Endothelial cell of umbilical vein (primary cell): ENCODE results near the gene POSTN. TPM values are rescaled to one million over a fixed set of nuclear protein-coding genes. Genes with fewer than 3 reads are reported as not detected.
A peak's percentile ranks its signal among the peaks of the same experiment; 100 is the strongest.

Source experiments
- BruUV-seq: library from RNA; stranded (reverse); fragments of 400-500 nt; replicated peaks from 2 replicates; lab custom pipeline; 2021; lab: Mats Ljungman, UMichigan
- CTCF ChIA-PET: fragments of 300-600, 350-600 bp; sonication (Branson Sonifier 250); formaldehyde crosslinking; loops from one replicate; lab custom pipeline; 2021; ENCODE audit warnings: antibody characterized with exemption, inconsistent platforms; lab: Charles Lee
- POLR2A ChIA-PET: fragments of 300-600, 350-600 bp; sonication (Branson Sonifier 250); formaldehyde crosslinking; loops from one replicate; lab custom pipeline; 2021; ENCODE audit warnings: antibody characterized with exemption, inconsistent platforms; lab: Charles Lee
- DNase-seq: peaks from one replicate; pipeline ENCODE4 v3.0.0-alpha.2; 2011; ENCODE audit warnings: low read depth, low spot score
- FAIRE-seq: peaks from 2 replicates; lab custom pipeline; 2011; peaks lifted over from hg19 to GRCh38; lab: Jason Lieb, UNC
- H2AFZ ChIP-seq: 2 replicates; pipeline ENCODE4 v1.6.0; 2012; ENCODE audit warnings: low read depth, low read length, control low read depth, inconsistent platforms
- H3K27ac ChIP-seq: 2 replicates; pipeline ENCODE4 v1.5.1; 2011; ENCODE audit warnings: low read depth, mild to moderate bottlenecking, control low read depth, low read length, moderate library complexity; ENCODE audit not compliant: insufficient read depth
- H3K27me3 ChIP-seq, 2 experiments: 2 replicates each; pipeline versions ENCODE4 v1.6.0 to v1.6.1; 2011; ENCODE audit warnings: low read length in 2 of 2, mixed read lengths in 1 of 2; ENCODE audit not compliant: control insufficient read depth in 2 of 2, insufficient read depth in 2 of 2
- H3K36me3 ChIP-seq, 2 experiments: 2 replicates in 1 of 2; 3 replicates in 1 of 2; pipeline ENCODE4 v1.5.1; 2011; ENCODE audit warnings: low read length in 2 of 2, mild to moderate bottlenecking in 1 of 2, moderate library complexity in 1 of 2; ENCODE audit not compliant: control insufficient read depth in 2 of 2, insufficient read depth in 2 of 2; ENCODE audit errors: extremely low read depth in 1 of 2
- H3K4me1 ChIP-seq: 3 replicates; pipeline ENCODE4 v1.5.1; 2011; ENCODE audit warnings: mild to moderate bottlenecking, low read length; ENCODE audit not compliant: control insufficient read depth, insufficient read depth; ENCODE audit errors: extremely low read depth
- H3K4me2 ChIP-seq: 2 replicates; pipeline ENCODE4 v1.6.1; 2011; ENCODE audit warnings: low read length, control low read depth, mixed read lengths; ENCODE audit not compliant: insufficient read depth
- H3K4me3 ChIP-seq, 3 experiments: fragments of 200-600 bp in 1 of 3; sonication (generic), shearing (Covaris generic) in 1 of 3; replicated peaks in 1 of 3; 2 replicates each; pipeline ENCODE4 v1.5.1; 2011 to 2016; ENCODE audit warnings: control low read depth in 3 of 3, low read length in 3 of 3, mild to moderate bottlenecking in 2 of 3, inconsistent platforms in 1 of 3, low read depth in 1 of 3, moderate library complexity in 1 of 3; ENCODE audit not compliant: insufficient read depth in 1 of 3
- H3K79me2 ChIP-seq: 2 replicates; pipeline ENCODE4 v1.6.0; 2012; ENCODE audit warnings: low read length, inconsistent platforms; ENCODE audit not compliant: control insufficient read depth, insufficient read depth
- H3K9ac ChIP-seq: replicated peaks from 2 replicates; pipeline ENCODE3; 2011; ENCODE audit warnings: low read length, control low read depth; ENCODE audit not compliant: insufficient read depth; ENCODE audit errors: extremely low read depth
- H3K9me1 ChIP-seq: replicated peaks from 3 replicates; pipeline ENCODE4 v1.6.0; 2011; ENCODE audit warnings: mild to moderate bottlenecking, low read length; ENCODE audit not compliant: control insufficient read depth, insufficient read depth; ENCODE audit errors: extremely low read depth
- H3K9me3 ChIP-seq: replicated peaks from 2 replicates; pipeline ENCODE4 v1.5.1; 2012; ENCODE audit warnings: low read length, inconsistent platforms; ENCODE audit not compliant: control insufficient read depth, insufficient read depth
- H4K20me1 ChIP-seq: replicated peaks from 2 replicates; pipeline ENCODE3; 2011; ENCODE audit warnings: mild to moderate bottlenecking, low read length; ENCODE audit not compliant: control insufficient read depth, insufficient read depth; ENCODE audit errors: extremely low read depth
- CTCF ChIP-seq, 2 donors: IDR thresholded peaks; 1 replicate in 1 of 2; 2 replicates in 1 of 2; pipeline ENCODE4 v1.5.1; 2011; ENCODE audit warnings: low read length in 2 of 2, mild to moderate bottlenecking in 2 of 2, moderate library complexity in 2 of 2, control low read depth in 1 of 2, inconsistent platforms in 1 of 2, low read depth in 1 of 2; ENCODE audit not compliant: insufficient read depth in 1 of 2; ENCODE audit errors: extremely low read depth in 1 of 2
- EZH2 ChIP-seq: IDR thresholded peaks from 2 replicates; pipeline ENCODE4 v1.6.1; 2012; ENCODE audit warnings: borderline replicate concordance, low read depth, mild to moderate bottlenecking, moderate library complexity, low read length, inconsistent platforms; ENCODE audit not compliant: severe bottlenecking
- FOS ChIP-seq: IDR thresholded peaks from 2 replicates; pipeline ENCODE4 v1.6.1; 2011; ENCODE audit warnings: mild to moderate bottlenecking, low read length, moderate library complexity, borderline replicate concordance; ENCODE audit not compliant: insufficient read depth
- GATA2 ChIP-seq: IDR thresholded peaks from 2 replicates; pipeline ENCODE4 v1.7.0; 2011; ENCODE audit warnings: low read depth, mild to moderate bottlenecking, moderate library complexity, mixed read lengths, low read length; ENCODE audit not compliant: insufficient read length, insufficient read depth
- JUN ChIP-seq: IDR thresholded peaks from 2 replicates; pipeline ENCODE4 v1.6.1; 2011; ENCODE audit warnings: borderline replicate concordance, low read depth; ENCODE audit not compliant: insufficient read length, insufficient read depth
- MAX ChIP-seq: IDR thresholded peaks from 2 replicates; pipeline ENCODE4 v1.6.1; 2011; ENCODE audit not compliant: insufficient read depth, insufficient read length
- MYC ChIP-seq: IDR thresholded peaks from one replicate; pipeline ENCODE4 v1.6.1; 2011; ENCODE audit warnings: mild to moderate bottlenecking, low read depth, low read length
- POLR2A ChIP-seq: IDR thresholded peaks from 2 replicates; pipeline ENCODE4 v1.6.1; 2012; ENCODE audit warnings: low read depth, mild to moderate bottlenecking, control low read depth, low read length
- POLR2AphosphoS5 ChIP-seq: IDR thresholded peaks from 2 replicates; pipeline ENCODE4 v1.6.1; 2012; ENCODE audit warnings: low read depth, mild to moderate bottlenecking, control low read depth, low read length, moderate library complexity; ENCODE audit not compliant: insufficient read depth
- dilution Hi-C: fragments of 300-500 bp; cut with MboI; formaldehyde crosslinking; loops from one replicate; pipeline ENCODE4 v1.15.0; 2019; ENCODE audit warnings: low sequenced_read_pairs; ENCODE audit not compliant: extremely low pct_ligation_motif_present
- intact Hi-C: fragments of 100-400 bp; cut with micrococcal nuclease; formaldehyde crosslinking; loops from one replicate; pipeline ENCODE4 v1.10.0; 2022
- polyA plus RNA-seq, 4 experiments: library from polyadenylated mRNA; depleted of rRNA in 3 of 4; stranded (reverse) in 3 of 4; unstranded in 1 of 4; fragments of >200 nt; gene quantifications; 2 replicates each; pipeline versions ENCODE4 v1.2.1 to v1.2.3, GENCODE V29; 2011 to 2012; ENCODE audit warnings: missing spikeins in 1 of 4
- total RNA-seq: library from RNA; stranded (reverse); gene quantifications from 2 replicates; pipeline ENCODE4 v1.2.3, GENCODE V29; 2021

The POSTN gene
- total and polyA plus RNA-seq, 2 donors (not counting 3 experiments of a cell fraction or from before 2014, with no cell fraction given), result 0.29 to 0.41 TPM

- intact Hi-C loops, result loop anchor here (5.0 to 10.0 kb wide), 2 partner anchors 35 to 1268 kb away; no protein-coding TSS in a partner anchor
- CTCF ChIA-PET, result interaction anchor here (1.0 to 1.4 kb wide), 3 partner anchors 10 to 935 kb away, joined by 3 to 4 read pairs (median 3); no protein-coding TSS in a partner anchor
Observed at GRCh38 chr13:37647031-37647650, 48.6 kb upstream of the POSTN start.

More at GRCh38 chr13:37647031-37647650, 48.6 kb upstream of the POSTN start:
- dilution Hi-C loops, result no loop called here
- no peaks in the 10 kb centered on the region for H3K36me3 ChIP-seq
- H3K27ac ChIP-seq, result peak overlapping the region; percentile 35
- no peaks in the 10 kb centered on the region for H3K79me2 ChIP-seq
- H3K9me1 ChIP-seq, result no peaks in the 10 kb centered on the region
- TSS peak; percentile 19 for BruUV-seq
- no peak overlapping the region for H3K4me3 ChIP-seq
- peaks cover 13% of the 10 kb centered on the region for H3K4me1 ChIP-seq
- H4K20me1 ChIP-seq, result no peaks in the 10 kb centered on the region
- no peaks in the 10 kb centered on the region for H3K9me3 ChIP-seq
- TF ChIP-seq FOS (no peak), MAX (no peak), MYC (no peak), EZH2 (no peak), POLR2A (no peak), JUN (no peak), POLR2AphosphoS5 (no peak), CTCF (IDR thresholded peaks at IDR 0.05; ENCODE audit: extremely low read depth in 1 of 2, insufficient read depth in 1 of 2, low read depth in 1 of 2, low read length in 2 of 2) (no peak), GATA2 (no peak)
- POLR2A ChIA-PET, result no interaction called here
- H2AFZ ChIP-seq, result peak overlapping the region; percentile 33
- peak overlapping the region; percentile 3 for H3K4me2 ChIP-seq
- H3K9ac ChIP-seq, result peak overlapping the region; percentile 28
- DNase-seq (peak; percentile 64), FAIRE-seq (peak; percentile 84)
- no peaks in the 10 kb centered on the region for H3K27me3 ChIP-seq
